ENCODE results near the gene PSKH1. TPM values are rescaled to one million over a fixed set of nuclear protein-coding genes. Genes with fewer than 3 reads are reported as not detected.

PSKH1 gene
- total RNA-seq, 2 donors from 2014 or later, result 32.1 to 37.4 TPM

- peak overlapping the region; percentile 99 for H3K27ac Mint-ChIP-seq
- no peaks in the 10 kb centered on the region for H3K27me3 Mint-ChIP-seq (ENCODE audit: insufficient read depth)
- Histone ChIP-seq H3K9ac (ENCODE audit: extremely low read depth, low read length, poor library complexity, severe bottlenecking) (peak overlapping the region; percentile 99), H3K27me3 (ENCODE audit: control insufficient read depth, insufficient read depth, low read length, poor library complexity, severe bottlenecking) (no peaks in the 10 kb centered on the region), H3K36me3 (ENCODE audit: control insufficient read depth, insufficient read depth, low read length) (no peaks in the 10 kb centered on the region), H3K9me3 (ENCODE audit: control insufficient read depth, low read length) (no peaks in the 10 kb centered on the region), H3K27ac (ENCODE audit: low read depth, low read length) (peak overlapping the region; percentile 85), H3K4me3 (ENCODE audit: low read length) (peak overlapping the region; percentile 91), H3K4me1 (ENCODE audit: control insufficient read depth, insufficient read depth, low read length) (no peaks in the 10 kb centered on the region)
- 39 to 41% methylated on average over 14 of the region's 14 CpGs for WGBS, 2 experiments (ENCODE audit: insufficient coverage in 1 of 2, insufficient read length in 1 of 2)
- no peak for DNase-seq
- no peaks in the 10 kb centered on the region for H3K9me3 Mint-ChIP-seq
- peaks cover 16% of the 10 kb centered on the region for H3K4me1 Mint-ChIP-seq
- TF ChIP-seq, protein P1, sequence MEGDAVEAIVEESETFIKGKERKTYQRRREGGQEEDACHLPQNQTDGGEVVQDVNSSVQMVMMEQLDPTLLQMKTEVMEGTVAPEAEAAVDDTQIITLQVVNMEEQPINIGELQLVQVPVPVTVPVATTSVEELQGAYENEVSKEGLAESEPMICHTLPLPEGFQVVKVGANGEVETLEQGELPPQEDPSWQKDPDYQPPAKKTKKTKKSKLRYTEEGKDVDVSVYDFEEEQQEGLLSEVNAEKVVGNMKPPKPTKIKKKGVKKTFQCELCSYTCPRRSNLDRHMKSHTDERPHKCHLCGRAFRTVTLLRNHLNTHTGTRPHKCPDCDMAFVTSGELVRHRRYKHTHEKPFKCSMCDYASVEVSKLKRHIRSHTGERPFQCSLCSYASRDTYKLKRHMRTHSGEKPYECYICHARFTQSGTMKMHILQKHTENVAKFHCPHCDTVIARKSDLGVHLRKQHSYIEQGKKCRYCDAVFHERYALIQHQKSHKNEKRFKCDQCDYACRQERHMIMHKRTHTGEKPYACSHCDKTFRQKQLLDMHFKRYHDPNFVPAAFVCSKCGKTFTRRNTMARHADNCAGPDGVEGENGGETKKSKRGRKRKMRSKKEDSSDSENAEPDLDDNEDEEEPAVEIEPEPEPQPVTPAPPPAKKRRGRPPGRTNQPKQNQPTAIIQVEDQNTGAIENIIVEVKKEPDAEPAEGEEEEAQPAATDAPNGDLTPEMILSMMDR (conservative IDR thresholded peaks at IDR 0.05), result no peak
- peak overlapping the region; percentile 96 for H3K4me3 Mint-ChIP-seq
- H3K36me3 Mint-ChIP-seq (ENCODE audit: low read depth), result no peaks in the 10 kb centered on the region
These were observed 817 bp downstream of the PSKH1 start for GRCh38 chr16:67893743-67894399.

DNA sequence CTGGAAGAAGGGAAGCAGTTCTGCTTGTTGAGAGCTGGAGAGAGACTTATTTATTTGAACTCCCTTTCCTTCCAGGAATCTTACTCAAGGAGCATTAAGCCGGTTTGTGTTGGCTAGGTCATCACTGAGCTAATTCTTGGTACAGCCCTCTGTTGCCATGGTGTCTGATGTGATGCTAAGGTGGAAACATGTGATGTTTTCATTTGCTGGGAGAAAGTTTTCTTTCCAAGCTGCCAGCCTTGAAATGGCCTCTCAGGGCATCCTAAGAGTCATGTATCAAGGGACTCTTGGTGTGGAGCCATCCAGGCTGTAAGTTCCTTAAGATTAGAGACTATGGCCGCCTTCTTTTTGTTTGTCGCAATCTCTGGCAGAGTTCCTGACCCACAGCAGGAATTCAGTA is 4.2 kb downstream of the PSKH1 start:
- DNase-seq, result no peak
- H3K27ac ChIP-seq (ENCODE audit: low read depth, low read length), result no peak overlapping the region
- H3K4me3 ChIP-seq (ENCODE audit: low read length), result no peak overlapping the region
- H3K27ac Mint-ChIP-seq, result no peak overlapping the region
- no peaks in the 10 kb centered on the region for H3K36me3 ChIP-seq (ENCODE audit: control insufficient read depth, insufficient read depth, low read length)
- no peaks in the 10 kb centered on the region for H3K4me1 ChIP-seq (ENCODE audit: control insufficient read depth, insufficient read depth, low read length)
- H3K27me3 Mint-ChIP-seq (ENCODE audit: insufficient read depth), result no peaks in the 10 kb centered on the region
- no peaks in the 10 kb centered on the region for H3K36me3 Mint-ChIP-seq (ENCODE audit: low read depth)
- peaks cover 16% of the 10 kb centered on the region for H3K4me1 Mint-ChIP-seq
- TF ChIP-seq, protein P1 (conservative IDR thresholded peaks at IDR 0.05), result no peak
- H3K4me3 Mint-ChIP-seq, result no peak overlapping the region
- WGBS, 2 experiments (ENCODE audit: insufficient coverage in 1 of 2, insufficient read length in 1 of 2), result 97 to 100% methylated on average over 3 of the region's 3 CpGs
- H3K9ac ChIP-seq (ENCODE audit: extremely low read depth, low read length, poor library complexity, severe bottlenecking), result no peak overlapping the region
- H3K9me3 ChIP-seq (ENCODE audit: control insufficient read depth, low read length), result no peaks in the 10 kb centered on the region
- no peaks in the 10 kb centered on the region for H3K27me3 ChIP-seq (ENCODE audit: control insufficient read depth, insufficient read depth, low read length, poor library complexity, severe bottlenecking)
- no peaks in the 10 kb centered on the region for H3K9me3 Mint-ChIP-seq

GRCh38 chr16:67901734-67902133 is 8.7 kb downstream of the PSKH1 start:
- no peak overlapping the region for H3K27ac ChIP-seq (ENCODE audit: low read depth, low read length)
- peaks cover 15% of the 10 kb centered on the region for H3K36me3 Mint-ChIP-seq (ENCODE audit: low read depth)
- no peak for DNase-seq
- no peaks in the 10 kb centered on the region for H3K27me3 ChIP-seq (ENCODE audit: control insufficient read depth, insufficient read depth, low read length, poor library complexity, severe bottlenecking)
- no peak overlapping the region for H3K9ac ChIP-seq (ENCODE audit: extremely low read depth, low read length, poor library complexity, severe bottlenecking)
- H3K9me3 Mint-ChIP-seq, result no peaks in the 10 kb centered on the region
- no peaks in the 10 kb centered on the region for H3K9me3 ChIP-seq (ENCODE audit: control insufficient read depth, low read length)
- no peak overlapping the region for H3K27ac Mint-ChIP-seq
- no peaks in the 10 kb centered on the region for H3K4me1 Mint-ChIP-seq
- no peaks in the 10 kb centered on the region for H3K27me3 Mint-ChIP-seq (ENCODE audit: insufficient read depth)
- 93 to 96% methylated on average over 3 to 5 of the region's 5 CpGs for WGBS, 2 experiments (ENCODE audit: insufficient coverage in 1 of 2, insufficient read length in 1 of 2)
- H3K4me3 Mint-ChIP-seq, result no peak overlapping the region
- peaks cover 7% of the 10 kb centered on the region for H3K36me3 ChIP-seq (ENCODE audit: control insufficient read depth, insufficient read depth, low read length)
- no peak overlapping the region for H3K4me3 ChIP-seq (ENCODE audit: low read length)
- TF ChIP-seq, protein P1 (conservative IDR thresholded peaks at IDR 0.05), result no peak
- H3K4me1 ChIP-seq (ENCODE audit: control insufficient read depth, insufficient read depth, low read length), result no peaks in the 10 kb centered on the region
